PC-9 (cell line): ENCODE data around the gene F12.

Source experiments
- CTCF ChIP-seq: fragments of 200-600 bp; sonication (generic); conservative IDR thresholded peaks from 2 replicates; pipeline ENCODE4 v1.6.1; 2017; ENCODE audit warnings: mixed run types, antibody characterized with exemption, mild to moderate bottlenecking, moderate library complexity
- EZH2 ChIP-seq: fragments of 200-600 bp; sonication (generic); IDR thresholded peaks from 2 replicates; pipeline ENCODE4 v1.8.0; 2017; ENCODE audit warnings: antibody characterized with exemption, low read depth

- TF ChIP-seq CTCF: no peak
- TF ChIP-seq EZH2: no peak
These were observed 51.7 kb downstream of the F12 start, which contains the start of gene RGS14 for GRCh38 chr5:177357459-177358351.
